H1 (cell line): ENCODE data around the gene UBAP1L. TPM values are rescaled to one million over a fixed set of nuclear protein-coding genes. Genes with fewer than 3 reads are reported as not detected.

Experiments used
- CTCF ChIA-PET: fragments of 300-600 bp; sonication (Branson Sonifier 250); formaldehyde crosslinking; loops from one replicate; lab custom pipeline; 2021; ENCODE audit not compliant: partially characterized antibody; lab: Charles Lee
- POLR2A ChIA-PET: fragments of 300-600 bp; sonication (Branson Sonifier 250); formaldehyde crosslinking; loops from one replicate; lab custom pipeline; 2021; ENCODE audit warnings: inconsistent platforms; ENCODE audit not compliant: partially characterized antibody; lab: Charles Lee
- DNase-seq, 2 experiments: peaks; one replicate each; pipeline versions ENCODE4 v3.0.0 to v3.0.0-alpha.2; 2010 to 2022; ENCODE audit warnings: low spot score in 2 of 2, low read depth in 1 of 2, mixed read lengths in 1 of 2
- FAIRE-seq: peaks from 2 replicates; lab custom pipeline; 2011; peaks lifted over from hg19 to GRCh38; lab: Jason Lieb, UNC
- H2AFZ ChIP-seq: 2 replicates; pipeline ENCODE4 v1.8.1; 2012; ENCODE audit warnings: low read length, inconsistent platforms
- H2AK5ac ChIP-seq: 2 replicates; pipeline ENCODE4 v1.6.1; 2013; ENCODE audit warnings: low read depth, low read length
- H2BK120ac ChIP-seq: replicated peaks from 2 replicates; pipeline ENCODE3; 2013; ENCODE audit warnings: low read depth, low read length, inconsistent platforms
- H2BK12ac ChIP-seq: 2 replicates; pipeline ENCODE4 v1.6.1; 2013; ENCODE audit warnings: low read depth, low read length
- H2BK15ac ChIP-seq: 2 replicates; pipeline ENCODE4 v1.6.1; 2013; ENCODE audit warnings: low read length
- H2BK20ac ChIP-seq: 2 replicates; pipeline ENCODE4 v1.6.1; 2013; ENCODE audit warnings: low read length
- H2BK5ac ChIP-seq: 2 replicates; pipeline ENCODE4 v1.6.1; 2013; ENCODE audit warnings: low read depth, low read length
- H3K14ac ChIP-seq: 2 replicates; pipeline ENCODE4 v1.6.1; 2013; ENCODE audit warnings: inconsistent platforms; ENCODE audit not compliant: insufficient read length
- H3K18ac ChIP-seq: 2 replicates; pipeline ENCODE4 v1.6.1; 2013; ENCODE audit warnings: low read length; ENCODE audit errors: extremely low read depth
- H3K23ac ChIP-seq: 2 replicates; pipeline ENCODE4 v1.6.1; 2013; ENCODE audit warnings: inconsistent platforms; ENCODE audit not compliant: insufficient read length
- H3K23me2 ChIP-seq: 2 replicates; pipeline ENCODE4 v1.6.1; 2013; ENCODE audit warnings: low read depth, low read length
- H3K27ac ChIP-seq: 2 replicates; pipeline ENCODE4 v1.6.1; 2011; ENCODE audit warnings: low read depth, low read length, inconsistent platforms
- H3K27me3 ChIP-seq, 4 experiments: replicated peaks in 1 of 4; 1 replicate in 1 of 4; 2 replicates in 3 of 4; pipeline versions ENCODE4 v1.6.1 to v1.8.1; 2011 to 2013; ENCODE audit warnings: low read length in 3 of 4, mild to moderate bottlenecking in 3 of 4, inconsistent platforms in 2 of 4, mixed read lengths in 2 of 4, moderate library complexity in 1 of 4; ENCODE audit not compliant: control insufficient read depth in 3 of 4, insufficient read depth in 3 of 4; ENCODE audit errors: extremely low read depth in 1 of 4
- H3K36me3 ChIP-seq, 4 experiments: 2 replicates each; pipeline versions ENCODE4 v1.6.1 to v1.8.1; 2011 to 2013; ENCODE audit warnings: mild to moderate bottlenecking in 4 of 4, low read length in 3 of 4, moderate library complexity in 2 of 4, control low read depth in 1 of 4, inconsistent platforms in 1 of 4; ENCODE audit not compliant: insufficient read depth in 4 of 4, control insufficient read depth in 2 of 4
- H3K4ac ChIP-seq: replicated peaks from 2 replicates; pipeline ENCODE3; 2013; ENCODE audit warnings: low read length, low read depth, mixed read lengths, inconsistent platforms; ENCODE audit not compliant: insufficient read length
- H3K4me1 ChIP-seq, 4 experiments: replicated peaks in 1 of 4; 1 replicate in 1 of 4; 2 replicates in 3 of 4; pipeline versions ENCODE4 v1.6.1 to v1.8.1; 2011 to 2013; ENCODE audit warnings: low read length in 3 of 4, inconsistent platforms in 2 of 4, mixed read lengths in 1 of 4; ENCODE audit not compliant: insufficient read depth in 4 of 4, control insufficient read depth in 3 of 4
- H3K4me2 ChIP-seq, 2 experiments: 2 replicates each; pipeline versions ENCODE4 v1.6.1 to v1.8.1; 2011 to 2013; ENCODE audit warnings: low read depth in 2 of 2, low read length in 2 of 2, control low read depth in 1 of 2, inconsistent platforms in 1 of 2, mild to moderate bottlenecking in 1 of 2; ENCODE audit not compliant: insufficient read depth in 1 of 2
- H3K4me3 ChIP-seq, 4 experiments: fragments of 200-600, 300-600 bp in 1 of 4; sonication (generic), shearing (Covaris generic), sonication (Bioruptor Twin) in 1 of 4; 2 replicates each; pipeline versions ENCODE4 v1.5.1 to v1.8.1; 2011 to 2016; ENCODE audit warnings: low read length in 4 of 4, low read depth in 3 of 4, control low read depth in 2 of 4, inconsistent platforms in 2 of 4, mild to moderate bottlenecking in 2 of 4, mixed read lengths in 1 of 4, moderate library complexity in 1 of 4; ENCODE audit not compliant: insufficient read depth in 2 of 4; ENCODE audit errors: extremely low read depth in 1 of 4
- H3K56ac ChIP-seq: replicated peaks from 2 replicates; pipeline ENCODE3; 2013; ENCODE audit warnings: low read depth, mild to moderate bottlenecking, mixed read lengths, low read length, inconsistent platforms; ENCODE audit not compliant: insufficient read length
- H3K79me1 ChIP-seq: 2 replicates; pipeline ENCODE4 v1.6.1; 2013; ENCODE audit warnings: low read depth, low read length, control low read depth
- H3K79me2 ChIP-seq, 2 experiments: 2 replicates each; pipeline versions ENCODE4 v1.6.1 to v1.8.1; 2012 to 2013; ENCODE audit warnings: low read length in 2 of 2, mild to moderate bottlenecking in 2 of 2, inconsistent platforms in 1 of 2; ENCODE audit not compliant: insufficient read depth in 2 of 2, control insufficient read depth in 1 of 2
- H3K9ac ChIP-seq, 4 experiments: replicated peaks in 1 of 4; 1 replicate in 1 of 4; 2 replicates in 3 of 4; pipeline versions ENCODE4 v1.6.1 to v1.8.1; 2011 to 2013; ENCODE audit warnings: low read depth in 3 of 4, low read length in 3 of 4, control low read depth in 2 of 4, mild to moderate bottlenecking in 2 of 4, moderate library complexity in 2 of 4, inconsistent platforms in 1 of 4; ENCODE audit errors: extremely low read depth in 1 of 4
- H3K9me3 ChIP-seq, 2 experiments: 2 replicates each; pipeline versions ENCODE4 v1.6.1 to v1.8.1; 2012 to 2013; ENCODE audit warnings: mild to moderate bottlenecking in 2 of 2, moderate library complexity in 2 of 2, control low read depth in 1 of 2, inconsistent platforms in 1 of 2, low read depth in 1 of 2, low read length in 1 of 2, mixed read lengths in 1 of 2; ENCODE audit not compliant: insufficient read depth in 2 of 2
- H4K20me1 ChIP-seq, 2 experiments: replicated peaks in 1 of 2; 2 replicates each; pipeline versions ENCODE3 to v1.8.1; 2011 to 2013; ENCODE audit warnings: inconsistent platforms in 2 of 2, low read length in 2 of 2, mild to moderate bottlenecking in 1 of 2; ENCODE audit not compliant: insufficient read depth in 2 of 2, control insufficient read depth in 1 of 2
- H4K5ac ChIP-seq: 2 replicates; pipeline ENCODE4 v1.6.1; 2013; ENCODE audit warnings: low read length, low read depth, mixed read lengths, inconsistent platforms; ENCODE audit not compliant: insufficient read length
- H4K8ac ChIP-seq: 2 replicates; pipeline ENCODE4 v1.8.0; 2013; ENCODE audit warnings: mild to moderate bottlenecking, moderate library complexity, low read length, inconsistent platforms; ENCODE audit not compliant: insufficient read depth; ENCODE audit errors: extremely low read depth
- H4K91ac ChIP-seq: replicated peaks from 2 replicates; pipeline ENCODE3; 2013; ENCODE audit warnings: low read length, mixed read lengths, inconsistent platforms; ENCODE audit not compliant: insufficient read length
- BACH1 ChIP-seq: IDR thresholded peaks from 2 replicates; pipeline ENCODE4 v1.6.1; 2012; ENCODE audit warnings: low read length, improper control_type of control experiment
- CEBPB ChIP-seq: IDR thresholded peaks from 2 replicates; pipeline ENCODE4 v1.6.1; 2012; ENCODE audit warnings: low read depth, low read length
- E2F6 ChIP-seq: IDR thresholded peaks from 2 replicates; pipeline ENCODE4 v1.6.1; 2012; ENCODE audit warnings: inconsistent platforms
- POLR2A ChIP-seq, 2 experiments: IDR thresholded peaks; 1 replicate in 1 of 2; 2 replicates in 1 of 2; pipeline ENCODE4 v1.6.1; 2011; ENCODE audit warnings: low read depth in 2 of 2, low read length in 2 of 2, mild to moderate bottlenecking in 2 of 2; ENCODE audit errors: control extremely low read depth in 1 of 2
- USF2 ChIP-seq: IDR thresholded peaks from 2 replicates; pipeline ENCODE4 v1.6.1; 2011; ENCODE audit warnings: low read length, improper control_type of control experiment
- WGBS, 2 experiments: shearing (Covaris generic) in 1 of 2; methylation state at CpG; one replicate each; pipeline versions ENCODE4 v1.1.6 to v1.1.7; 2013 to 2015; ENCODE audit warnings: low lambda C conversion rate in 2 of 2, mixed read lengths in 2 of 2, inconsistent platforms in 1 of 2, low coverage in 1 of 2, missing lambda C conversion rate in 1 of 2; ENCODE audit not compliant: insufficient replicate concordance in 2 of 2, insufficient coverage in 1 of 2, insufficient read length in 1 of 2; ENCODE audit errors: extremely low coverage in 1 of 2, missing lambda C conversion rate in 1 of 2; 5-methylcytosine and 5-hydroxymethylcytosine counted together
- polyA plus RNA-seq, 7 experiments: library from polyadenylated mRNA; depleted of rRNA in 3 of 7; stranded (reverse) in 5 of 7; unstranded in 2 of 7; fragments of >200 nt in 5 of 7; fragments of 200-250 nt in 2 of 7; gene quantifications; 1 replicate in 5 of 7; 2 replicates in 1 of 7; 4 replicates in 1 of 7; pipeline versions ENCODE4 v1.2.1 to v1.2.3, GENCODE V29; 2011 to 2013; ENCODE audit warnings: missing spikeins in 2 of 7, mixed read lengths in 2 of 7
- total RNA-seq: library from RNA; stranded (reverse); fragmentation: NEBNext Ultra II Directional; extraction: Animal tissue kit (Norgen Biotek cat#: 25700); gene quantifications from 2 replicates; pipeline ENCODE4 v1.2.1, GENCODE V29; 2021
- TF ChIP-seq, protein P1 (sequence below), 3 experiments: IDR thresholded peaks; 1 replicate in 2 of 3; 2 replicates in 1 of 3; pipeline versions ENCODE4 v1.5.1 to v1.6.1; 2011; ENCODE audit warnings: low read length in 3 of 3, mild to moderate bottlenecking in 3 of 3, inconsistent platforms in 2 of 3, low read depth in 1 of 3, moderate library complexity in 1 of 3; ENCODE audit not compliant: insufficient read depth in 1 of 3; ENCODE audit errors: control extremely low read depth in 1 of 3

The UBAP1L gene
- total and polyA plus RNA-seq, 2 of the 8 experiments (the other 6 are each of a cell fraction or from before 2014, with no cell fraction given), result 0.67 to 1.7 TPM

GRCh38 chr15:65081270-65081669, 33.7 kb downstream of the UBAP1L start:
- H3K23ac ChIP-seq, result no peak overlapping the region

More at GRCh38 chr15:65081270-65081669, 33.7 kb downstream of the UBAP1L start:
- 78% methylated on average over 6 of the region's 6 CpGs; no CpG with 5 or more reads in 1 of the 2 experiments for WGBS, 2 experiments
- CTCF ChIA-PET, result interaction anchor here (0.6 to 32.9 kb wide), 6 partner anchors 14 to 177 kb away, joined by 3 to 1213 read pairs (median 24); partner anchors contain the start of genes RASL12 and SLC51B
- Histone ChIP-seq H2BK20ac (no peak overlapping the region), H3K56ac (no peak overlapping the region), H2BK5ac (no peak overlapping the region), H3K79me1 (no peaks in the 10 kb centered on the region), H4K20me1 (no peaks in the 10 kb centered on the region), H2AFZ (no peak overlapping the region), H3K79me2 (no peaks in the 10 kb centered on the region), H3K4me1 (peaks cover 15 to 28% (median 18%) of the 10 kb centered on the region in 4 experiments), H3K27me3 (peaks cover 0 to 9% (median 8%) of the 10 kb centered on the region in 4 experiments; a peak in 5 of 7 replicates), H2BK12ac (0 out of 2 replicates have a peak overlapping the region, but pooled peaks have one; percentile 71), H2BK120ac (no peak overlapping the region), H4K91ac (no peak overlapping the region), H3K27ac (no peak overlapping the region), H2BK15ac (no peak overlapping the region), H3K18ac (peak overlapping the region; percentile 20; the same call in 1 of the 2 replicates), H3K14ac (no peak overlapping the region), H3K4me3 (no peak overlapping the region), H3K4me2 (no peak overlapping the region), H3K36me3 (no peaks in the 10 kb centered on the region), H3K23me2 (no peaks in the 10 kb centered on the region; the same call in 1 of the 2 replicates), H3K4ac (no peak overlapping the region), H2AK5ac (no peak overlapping the region; the same call in 1 of the 2 replicates), H4K8ac (no peak overlapping the region), H4K5ac (no peak overlapping the region), H3K9me3 (no peaks in the 10 kb centered on the region), H3K9ac (no peak overlapping the region)
- TF ChIP-seq POLR2A (IDR thresholded peaks at IDR 0.05; ENCODE audit: control extremely low read depth in 1 of 2, low read depth in 2 of 2, low read length in 2 of 2) (no peak), E2F6 (0 out of 2 replicates have a peak, but pooled peaks have one; percentile 15), BACH1 (no peak), CEBPB (no peak), USF2 (no peak)
- TF ChIP-seq, protein P1, sequence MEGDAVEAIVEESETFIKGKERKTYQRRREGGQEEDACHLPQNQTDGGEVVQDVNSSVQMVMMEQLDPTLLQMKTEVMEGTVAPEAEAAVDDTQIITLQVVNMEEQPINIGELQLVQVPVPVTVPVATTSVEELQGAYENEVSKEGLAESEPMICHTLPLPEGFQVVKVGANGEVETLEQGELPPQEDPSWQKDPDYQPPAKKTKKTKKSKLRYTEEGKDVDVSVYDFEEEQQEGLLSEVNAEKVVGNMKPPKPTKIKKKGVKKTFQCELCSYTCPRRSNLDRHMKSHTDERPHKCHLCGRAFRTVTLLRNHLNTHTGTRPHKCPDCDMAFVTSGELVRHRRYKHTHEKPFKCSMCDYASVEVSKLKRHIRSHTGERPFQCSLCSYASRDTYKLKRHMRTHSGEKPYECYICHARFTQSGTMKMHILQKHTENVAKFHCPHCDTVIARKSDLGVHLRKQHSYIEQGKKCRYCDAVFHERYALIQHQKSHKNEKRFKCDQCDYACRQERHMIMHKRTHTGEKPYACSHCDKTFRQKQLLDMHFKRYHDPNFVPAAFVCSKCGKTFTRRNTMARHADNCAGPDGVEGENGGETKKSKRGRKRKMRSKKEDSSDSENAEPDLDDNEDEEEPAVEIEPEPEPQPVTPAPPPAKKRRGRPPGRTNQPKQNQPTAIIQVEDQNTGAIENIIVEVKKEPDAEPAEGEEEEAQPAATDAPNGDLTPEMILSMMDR (IDR thresholded peaks at IDR 0.05; ENCODE audit: control extremely low read depth in 1 of 3, insufficient read depth in 1 of 3, low read depth in 1 of 3, low read length in 3 of 3), result no peak
- FAIRE-seq (no peak), DNase-seq (no peak)
- POLR2A ChIA-PET, result interaction anchor here (14.5 kb wide), 1 partner anchor 14 kb away, joined by 93 read pairs; the partner anchor contains the start of gene RASL12
